GM18873 (cell line): ENCODE results near the gene OR10P1.
"Not testable (repeated sequence)": the region's sequence is repeated elsewhere in the genome, so short reads cannot be mapped to it uniquely, and the experiment has no call there.

Source experiments
- ATAC-seq: cut with Tn5 transposase; IDR thresholded peaks from one replicate; pipeline ENCODE4 v1.9.1; 2021; ENCODE audit warnings: mild to moderate bottlenecking, moderate library complexity, moderate number of reproducible peaks; ENCODE audit not compliant: unreplicated experiment, low FRiP score

Gene OR10P1

GRCh38 chr12:55636853-55637252 lies at the start of gene OR10P1:
Gene OR10P1, plus strand, starts transcription at chr12:55636892. Its CDS starts 0 bp downstream, at chr12:55636892.
- ATAC-seq = no peak

GRCh38 chr12:55590152-55590551 lies 46.5 kb upstream of the OR10P1 start:
- not testable (repeated sequence) for ATAC-seq

GRCh38 chr12:55607821-55608594 lies 28.7 kb upstream of the OR10P1 start:
- no peak for ATAC-seq

- ATAC-seq = no peak
These were observed 26.1 kb upstream of the OR10P1 start for GRCh38 chr12:55610598-55610997.

- ATAC-seq = no peak
These were observed 24.0 kb upstream of the OR10P1 start for GRCh38 chr12:55612646-55613045.

GRCh38 chr12:55614764-55615163 lies 21.9 kb upstream of the OR10P1 start:
- ATAC-seq = no peak

- ATAC-seq = peak; percentile 78
These were observed 17.1 kb upstream of the OR10P1 start for GRCh38 chr12:55619354-55620138.

GRCh38 chr12:55624056-55624455 lies 12.6 kb upstream of the OR10P1 start:
- peak; percentile 73 for ATAC-seq

GRCh38 chr12:55626154-55626553 lies 10.5 kb upstream of the OR10P1 start:
- ATAC-seq = no peak

GRCh38 chr12:55629058-55629841 lies 7.4 kb upstream of the OR10P1 start:
- no peak for ATAC-seq

- ATAC-seq = no peak
These were observed 5.6 kb upstream of the OR10P1 start for GRCh38 chr12:55631056-55631455.

- no peak for ATAC-seq
These were observed 5.0 kb upstream of the OR10P1 start for GRCh38 chr12:55631733-55632132.

GRCh38 chr12:55633151-55633550 lies 3.5 kb upstream of the OR10P1 start:
- no peak for ATAC-seq

- no peak for ATAC-seq
These were observed 506 bp upstream of the OR10P1 start for GRCh38 chr12:55636116-55636655.

GRCh38 chr12:55637467-55637866 lies 775 bp downstream of the OR10P1 start:
- ATAC-seq = no peak

- no peak for ATAC-seq
These were observed 4.9 kb downstream of the OR10P1 start for GRCh38 chr12:55641595-55641994.

GRCh38 chr12:55642267-55642666 lies 5.6 kb downstream of the OR10P1 start:
- no peak for ATAC-seq

GRCh38 chr12:55642669-55643068 lies 6.0 kb downstream of the OR10P1 start:
- ATAC-seq = no peak

GRCh38 chr12:55644591-55644990 lies 7.9 kb downstream of the OR10P1 start:
- ATAC-seq = no peak

GRCh38 chr12:55647027-55647426 lies 10.3 kb downstream of the OR10P1 start:
- ATAC-seq = no peak
